ENCODE results near the gene PNO1. TPM values are rescaled to one million over a fixed set of nuclear protein-coding genes. Genes with fewer than 3 reads are reported as not detected.
A peak's percentile ranks its signal among the peaks of the same experiment; 100 is the strongest.

PNO1 gene
- total and polyA plus RNA-seq, 8 donors, result 6.1 to 65.8 (median 16.4) TPM

GRCh38 chr2:68127358-68128242 lies 30.1 kb upstream of the PNO1 start:
- intact Hi-C loops (cut with DNase I; ENCODE audit: low total_unique reads), result no loop called here
- Histone ChIP-seq H3K36me3 (peaks cover 0 to 22% (median 14%) of the 10 kb centered on the region in 4 donors), H3K9me3 (no peaks in the 10 kb centered on the region), H3K27ac (no peak overlapping the region), H3K4me3 (no peak overlapping the region), H3K27me3 (no peaks in the 10 kb centered on the region), H3K4me1 (peaks cover 0 to 2% (median under 1%) of the 10 kb centered on the region in 4 donors)
- no peak for TF ChIP-seq POLR2A (IDR thresholded peaks at IDR 0.05)
- TF ChIP-seq CTCF (IDR thresholded peaks at IDR 0.05), result no peak
- no peak for TF ChIP-seq EP300 (IDR thresholded peaks at IDR 0.05)
- no peak for TF ChIP-seq POLR2AphosphoS5 (IDR thresholded peaks at IDR 0.05)
- DNase-seq, result no peak
- WGBS, 5 donors, result 47 to 94% (median 79%) methylated on average over 2 of the region's 2 CpGs

- peaks cover 5 to 69% (median 55%) of the 10 kb centered on the region in 4 donors for H3K36me3 ChIP-seq
- H3K9me3 ChIP-seq, result no peaks in the 10 kb centered on the region
- no peak overlapping the region for H3K27ac ChIP-seq
- no peaks in the 10 kb centered on the region for H3K4me1 ChIP-seq
- DNase-seq, result no peak
- H3K27me3 ChIP-seq, result no peaks in the 10 kb centered on the region
- no peak overlapping the region for H3K4me3 ChIP-seq
- TF ChIP-seq POLR2A (IDR thresholded peaks at IDR 0.05) (no peak), EP300 (IDR thresholded peaks at IDR 0.05) (no peak), POLR2AphosphoS5 (IDR thresholded peaks at IDR 0.05) (no peak), CTCF (IDR thresholded peaks at IDR 0.05) (no peak)
- WGBS, 5 donors, result 80 to 100% (median 93%) methylated on average over 1 of the region's 1 CpG
- intact Hi-C loops (cut with DNase I; ENCODE audit: low total_unique reads), result no loop called here
These were observed 23.6 kb upstream of the PNO1 start for GRCh38 chr2:68134120-68134519.

GRCh38 chr2:68134554-68134953 lies 23.1 kb upstream of the PNO1 start:
- peaks cover 5 to 69% (median 57%) of the 10 kb centered on the region in 4 donors for H3K36me3 ChIP-seq
- no peaks in the 10 kb centered on the region for H3K27me3 ChIP-seq
- H3K9me3 ChIP-seq, result no peaks in the 10 kb centered on the region
- no peak overlapping the region for H3K27ac ChIP-seq
- peak in 1 of 2 donors; percentile 38 for DNase-seq
- H3K4me3 ChIP-seq, result no peak overlapping the region
- H3K4me1 ChIP-seq, result no peaks in the 10 kb centered on the region
- WGBS, 5 donors, result 79 to 97% (median 94%) methylated on average over 6 of the region's 6 CpGs
- intact Hi-C loops (cut with DNase I; ENCODE audit: low total_unique reads), result no loop called here
- TF ChIP-seq POLR2AphosphoS5 (IDR thresholded peaks at IDR 0.05), result no peak
- TF ChIP-seq POLR2A (IDR thresholded peaks at IDR 0.05), result no peak
- TF ChIP-seq CTCF (IDR thresholded peaks at IDR 0.05), result no peak
- TF ChIP-seq EP300 (IDR thresholded peaks at IDR 0.05), result no peak

- H3K4me1 ChIP-seq, result no peaks in the 10 kb centered on the region
- WGBS, 5 donors, result 42 to 55% (median 54%) methylated on average over 7 of the region's 7 CpGs
- H3K27ac ChIP-seq, result no peak overlapping the region
- H3K36me3 ChIP-seq, result peaks cover 5 to 67% (median 55%) of the 10 kb centered on the region in 4 donors
- H3K27me3 ChIP-seq, result no peaks in the 10 kb centered on the region
- no peak overlapping the region for H3K4me3 ChIP-seq
- peak in 1 of 2 donors; percentile 12 for DNase-seq
- TF ChIP-seq CTCF (IDR thresholded peaks at IDR 0.05) (no peak), POLR2AphosphoS5 (IDR thresholded peaks at IDR 0.05) (no peak), EP300 (IDR thresholded peaks at IDR 0.05) (no peak), POLR2A (IDR thresholded peaks at IDR 0.05) (no peak)
- intact Hi-C loops (cut with DNase I; ENCODE audit: low total_unique reads), result no loop called here
- H3K9me3 ChIP-seq, result no peaks in the 10 kb centered on the region
These were observed 22.0 kb upstream of the PNO1 start for GRCh38 chr2:68135448-68136320.

All from stomach (tissue), 9 donors.